Trophoblast cell (in vitro differentiated cells and primary cell): ENCODE results near the gene HRH3.

ENCODE experiments used
- DNase-seq, 2 donors: peaks; one replicate each; pipeline ENCODE4 v3.0.0-alpha.2; 2016
- H2AFZ ChIP-seq: 2 replicates; pipeline ENCODE4 v1.6.1; 2013; ENCODE audit warnings: low read length, moderate library complexity, mild to moderate bottlenecking; ENCODE audit not compliant: insufficient read depth, poor library complexity
- H2AK5ac ChIP-seq: 2 replicates; pipeline ENCODE4 v1.6.1; 2013; ENCODE audit warnings: mild to moderate bottlenecking, low read length
- H2BK120ac ChIP-seq: 2 replicates; pipeline ENCODE4 v1.6.1; 2013; ENCODE audit warnings: low read length, mild to moderate bottlenecking, moderate library complexity; ENCODE audit not compliant: insufficient read depth, poor library complexity
- H2BK12ac ChIP-seq: 2 replicates; pipeline ENCODE4 v1.6.1; 2013; ENCODE audit warnings: mild to moderate bottlenecking, low read length, moderate library complexity
- H2BK5ac ChIP-seq: 2 replicates; pipeline ENCODE4 v1.6.1; 2013; ENCODE audit warnings: low read length, low read depth, moderate library complexity, mild to moderate bottlenecking; ENCODE audit not compliant: poor library complexity
- H3K14ac ChIP-seq: 2 replicates; pipeline ENCODE4 v1.6.1; 2013; ENCODE audit warnings: mild to moderate bottlenecking, low read length
- H3K18ac ChIP-seq: 2 replicates; pipeline ENCODE4 v1.6.1; 2013; ENCODE audit warnings: mild to moderate bottlenecking, low read length
- H3K23ac ChIP-seq: 2 replicates; pipeline ENCODE4 v1.6.1; 2013; ENCODE audit warnings: low read length
- H3K27ac ChIP-seq: 2 replicates; pipeline ENCODE4 v1.5.1; 2013; ENCODE audit warnings: low read depth, mild to moderate bottlenecking, inconsistent platforms, low read length, moderate library complexity
- H3K27me3 ChIP-seq: 2 replicates; pipeline ENCODE4 v1.6.1; 2013; ENCODE audit warnings: inconsistent platforms, mild to moderate bottlenecking, low read length, moderate library complexity; ENCODE audit not compliant: insufficient read depth
- H3K36me3 ChIP-seq, 2 experiments: 1 replicate in 1 of 2; 2 replicates in 1 of 2; pipeline ENCODE4 v1.6.1; 2013; ENCODE audit warnings: low read length in 2 of 2, mild to moderate bottlenecking in 2 of 2, moderate library complexity in 1 of 2; ENCODE audit not compliant: insufficient read depth in 2 of 2, control insufficient read depth in 1 of 2
- H3K4ac ChIP-seq: 2 replicates; pipeline ENCODE4 v1.6.1; 2013; ENCODE audit warnings: low read depth, mild to moderate bottlenecking, low read length, moderate library complexity
- H3K4me1 ChIP-seq, 2 experiments: 1 replicate in 1 of 2; 2 replicates in 1 of 2; pipeline ENCODE4 v1.6.1; 2013; ENCODE audit warnings: low read length in 2 of 2, mild to moderate bottlenecking in 2 of 2, moderate library complexity in 1 of 2; ENCODE audit not compliant: insufficient read depth in 2 of 2, control insufficient read depth in 1 of 2
- H3K4me2 ChIP-seq: 2 replicates; pipeline ENCODE4 v1.6.1; 2013; ENCODE audit warnings: inconsistent platforms, mild to moderate bottlenecking, low read length, moderate library complexity
- H3K4me3 ChIP-seq: 2 replicates; pipeline ENCODE4 v1.5.1; 2013; ENCODE audit warnings: mild to moderate bottlenecking, low read depth, low read length, inconsistent platforms
- H3K79me1 ChIP-seq: one replicate; pipeline ENCODE4 v1.6.1; 2013; ENCODE audit warnings: low read length
- H3K79me2 ChIP-seq: 2 replicates; pipeline ENCODE4 v1.6.1; 2013; ENCODE audit warnings: low read length, mild to moderate bottlenecking; ENCODE audit not compliant: control insufficient read depth, insufficient read depth, poor library complexity
- H3K9ac ChIP-seq: 2 replicates; pipeline ENCODE4 v1.6.1; 2013; ENCODE audit warnings: mild to moderate bottlenecking, low read length
- H3K9me3 ChIP-seq: 2 replicates; pipeline ENCODE4 v1.6.1; 2013; ENCODE audit warnings: low read depth, mild to moderate bottlenecking, control low read depth, inconsistent platforms, low read length; ENCODE audit not compliant: insufficient read depth
- H4K12ac ChIP-seq: 2 replicates; pipeline ENCODE4 v1.6.1; 2013; ENCODE audit warnings: low read depth, mild to moderate bottlenecking, low read length, moderate library complexity
- H4K8ac ChIP-seq: 2 replicates; pipeline ENCODE4 v1.6.1; 2013; ENCODE audit warnings: low read depth, mild to moderate bottlenecking, low read length, moderate library complexity
- H4K91ac ChIP-seq: one replicate; pipeline ENCODE4 v1.6.1; 2013; ENCODE audit warnings: low read depth, mild to moderate bottlenecking, low read length, moderate library complexity
- WGBS: extraction: QIAGEN DNeasy Blood & Tissue Kit; methylation state at CpG from one replicate; pipeline ENCODE4 v1.1.7; 2013; ENCODE audit warnings: missing lambda C conversion rate; ENCODE audit not compliant: insufficient read length, insufficient coverage; ENCODE audit errors: extremely low coverage; 5-methylcytosine and 5-hydroxymethylcytosine counted together

HRH3 gene

DNA sequence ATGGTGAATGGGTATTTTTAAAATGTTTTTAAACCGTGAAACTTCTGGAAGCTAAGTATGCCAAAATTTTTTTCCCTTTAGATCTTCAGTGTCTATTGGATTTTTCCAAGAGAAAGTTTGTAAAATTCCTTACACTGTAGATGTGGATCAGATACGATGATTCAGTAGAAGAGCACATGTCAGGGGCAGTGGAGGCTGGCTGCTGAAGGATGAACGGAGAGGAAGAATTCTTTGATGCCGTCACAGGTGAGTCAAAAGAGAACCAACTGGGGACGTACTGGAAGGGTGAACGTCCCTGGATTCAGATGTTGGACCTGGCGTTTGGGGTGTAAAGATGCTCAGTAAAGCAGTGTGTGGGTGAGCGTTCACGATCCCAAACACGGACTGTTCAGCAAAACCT lies 35.9 kb upstream of the HRH3 start:
- H3K9ac ChIP-seq, result no peak overlapping the region
- H3K4me1 ChIP-seq, result no peaks in the 10 kb centered on the region
- H3K4me3 ChIP-seq, result no peak overlapping the region
- no peak overlapping the region for H2AFZ ChIP-seq
- no peak overlapping the region for H2BK5ac ChIP-seq
- no peaks in the 10 kb centered on the region for H3K27me3 ChIP-seq
- no peak overlapping the region for H4K91ac ChIP-seq
- H2AK5ac ChIP-seq, result no peak overlapping the region
- H3K79me2 ChIP-seq, result no peaks in the 10 kb centered on the region
- H3K23ac ChIP-seq, result no peak overlapping the region
- no peak overlapping the region for H2BK12ac ChIP-seq
- no peak overlapping the region for H3K18ac ChIP-seq
- H3K4ac ChIP-seq, result no peak overlapping the region
- no peak overlapping the region for H4K12ac ChIP-seq
- no peak overlapping the region for H4K8ac ChIP-seq
- H3K9me3 ChIP-seq, result no peaks in the 10 kb centered on the region
- H3K27ac ChIP-seq, result no peak overlapping the region
- H3K14ac ChIP-seq, result no peak overlapping the region
- no peak for DNase-seq
- WGBS, result no CpG with 5 or more reads among the region's 10 CpGs
- no peaks in the 10 kb centered on the region for H3K79me1 ChIP-seq
- H2BK120ac ChIP-seq, result no peak overlapping the region
- no peak overlapping the region for H3K4me2 ChIP-seq
- peaks cover 39 to 41% of the 10 kb centered on the region in 2 experiments for H3K36me3 ChIP-seq

DNA sequence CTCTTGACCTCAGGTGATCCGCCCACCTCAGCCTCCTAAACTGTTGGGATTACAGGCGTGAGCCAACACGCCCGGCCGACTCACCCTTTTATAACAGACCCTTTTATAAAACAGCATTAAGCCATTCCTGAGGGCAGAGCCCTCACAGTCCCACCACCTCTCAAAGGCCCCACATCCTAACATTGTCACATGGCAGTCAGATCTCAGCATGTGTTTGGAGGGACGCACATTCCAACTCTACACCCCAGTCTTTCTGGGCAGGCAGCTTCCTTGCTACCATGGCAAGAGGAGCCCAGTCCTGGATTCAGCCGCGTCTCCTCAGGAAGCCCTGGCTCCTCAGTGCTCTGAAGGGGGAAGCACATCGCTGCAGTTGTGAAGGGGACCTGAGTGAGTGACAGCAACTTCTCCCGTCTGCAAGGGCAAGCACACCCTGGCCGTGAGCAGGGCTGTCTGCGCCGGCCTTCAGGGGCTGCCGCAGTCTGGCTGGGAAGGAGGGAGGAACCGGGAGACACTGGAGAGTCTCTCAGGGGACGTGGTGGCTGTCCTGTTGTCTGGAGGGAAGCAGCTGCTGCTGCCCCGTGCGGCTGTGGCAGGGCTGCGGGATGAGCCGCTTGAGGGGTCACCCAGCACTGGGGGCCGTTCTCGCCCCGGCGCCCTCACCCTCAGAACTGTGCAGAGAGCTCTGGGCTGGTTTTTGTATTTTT lies 34.1 kb upstream of the HRH3 start:
- no peaks in the 10 kb centered on the region for H3K9me3 ChIP-seq
- H3K79me1 ChIP-seq, result no peaks in the 10 kb centered on the region
- H3K9ac ChIP-seq, result no peak overlapping the region
- H2AFZ ChIP-seq, result no peak overlapping the region
- no peak overlapping the region for H3K4ac ChIP-seq
- no peak overlapping the region for H2AK5ac ChIP-seq
- H4K91ac ChIP-seq, result no peak overlapping the region
- H3K4me2 ChIP-seq, result no peak overlapping the region
- H3K4me1 ChIP-seq, result no peaks in the 10 kb centered on the region
- no peak overlapping the region for H4K8ac ChIP-seq
- no peaks in the 10 kb centered on the region for H3K79me2 ChIP-seq
- no CpG with 5 or more reads among the region's 24 CpGs for WGBS
- no peak overlapping the region for H3K27ac ChIP-seq
- no peak overlapping the region for H3K4me3 ChIP-seq
- no peak overlapping the region for H2BK120ac ChIP-seq
- H3K36me3 ChIP-seq, result peaks cover 25 to 26% of the 10 kb centered on the region in 2 experiments
- no peaks in the 10 kb centered on the region for H3K27me3 ChIP-seq
- H3K14ac ChIP-seq, result no peak overlapping the region
- no peak for DNase-seq
- H2BK12ac ChIP-seq, result no peak overlapping the region
- no peak overlapping the region for H3K18ac ChIP-seq
- H2BK5ac ChIP-seq, result no peak overlapping the region
- H4K12ac ChIP-seq, result no peak overlapping the region
- no peak overlapping the region for H3K23ac ChIP-seq

DNA sequence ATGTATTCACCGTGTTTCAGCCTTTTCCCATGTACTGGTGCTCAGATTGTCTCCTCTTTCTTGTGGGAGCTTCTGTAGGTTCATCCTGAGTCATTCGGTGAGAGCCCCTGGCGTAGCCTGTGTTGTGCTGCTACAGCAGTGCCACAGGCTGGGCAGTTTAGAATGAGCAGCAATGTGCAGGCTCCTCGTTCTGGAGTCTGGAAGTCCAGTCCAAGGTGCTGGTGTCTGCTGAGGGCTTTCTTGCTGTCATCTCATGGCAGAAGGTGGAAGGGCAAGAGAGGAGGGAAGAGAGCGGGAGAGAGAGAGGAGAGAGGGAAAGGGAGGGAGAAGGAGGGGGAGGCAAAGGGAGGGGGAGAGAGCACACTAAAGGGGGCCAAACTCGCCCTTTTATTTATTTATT lies 33.3 kb upstream of the HRH3 start:
- no peak overlapping the region for H2BK120ac ChIP-seq
- H3K4me1 ChIP-seq, result no peaks in the 10 kb centered on the region
- H4K91ac ChIP-seq, result no peak overlapping the region
- H3K9ac ChIP-seq, result no peak overlapping the region
- no peaks in the 10 kb centered on the region for H3K79me1 ChIP-seq
- H3K9me3 ChIP-seq, result no peaks in the 10 kb centered on the region
- no peak overlapping the region for H3K4me3 ChIP-seq
- H2BK5ac ChIP-seq, result no peak overlapping the region
- H2AK5ac ChIP-seq, result no peak overlapping the region
- WGBS, result no CpG with 5 or more reads among the region's 6 CpGs
- H4K8ac ChIP-seq, result no peak overlapping the region
- peaks cover 22 to 23% of the 10 kb centered on the region in 2 experiments for H3K36me3 ChIP-seq
- no peaks in the 10 kb centered on the region for H3K79me2 ChIP-seq
- no peak overlapping the region for H4K12ac ChIP-seq
- no peak overlapping the region for H2AFZ ChIP-seq
- no peak overlapping the region for H3K14ac ChIP-seq
- no peak overlapping the region for H3K27ac ChIP-seq
- DNase-seq, result no peak
- H3K18ac ChIP-seq, result no peak overlapping the region
- no peak overlapping the region for H3K4me2 ChIP-seq
- no peak overlapping the region for H2BK12ac ChIP-seq
- H3K23ac ChIP-seq, result peak overlapping the region; percentile 18
- H3K4ac ChIP-seq, result no peak overlapping the region
- H3K27me3 ChIP-seq, result no peaks in the 10 kb centered on the region

DNA sequence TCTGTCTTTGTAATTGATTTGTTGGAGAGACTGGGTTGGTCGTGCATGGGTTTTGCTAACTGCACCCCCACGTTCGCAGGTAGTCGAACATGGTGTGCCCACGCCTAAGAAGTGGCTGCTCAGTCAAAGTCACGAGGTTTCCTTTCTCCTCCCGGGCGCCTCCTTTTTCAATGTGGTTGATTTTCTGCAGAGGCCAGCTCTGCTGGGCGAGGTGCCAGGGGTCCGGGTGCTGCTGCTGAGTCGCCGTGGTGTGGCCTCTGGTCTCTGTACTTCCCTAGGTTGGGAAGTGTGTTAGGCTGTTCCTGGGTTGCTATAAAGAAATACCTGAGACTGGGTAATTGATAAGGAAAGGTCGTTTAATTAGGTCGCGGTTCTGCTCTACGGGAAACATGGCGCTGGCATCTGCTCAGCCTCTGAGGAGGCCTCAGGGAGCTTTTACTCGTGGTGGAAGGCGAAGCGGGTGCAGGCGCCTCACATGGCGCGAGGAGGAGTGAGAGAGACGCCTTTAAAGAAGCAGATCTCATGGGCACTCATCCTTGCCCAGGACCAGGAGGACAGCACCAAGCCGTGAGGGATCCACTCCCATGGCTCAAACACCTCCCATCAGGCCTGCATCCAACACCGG lies 32.4 kb upstream of the HRH3 start:
- Histone ChIP-seq H3K79me2 (no peaks in the 10 kb centered on the region), H2BK120ac (no peak overlapping the region), H2AK5ac (no peak overlapping the region), H3K79me1 (no peaks in the 10 kb centered on the region), H4K91ac (no peak overlapping the region), H4K8ac (no peak overlapping the region), H3K4ac (no peak overlapping the region), H4K12ac (no peak overlapping the region), H3K27ac (no peak overlapping the region), H3K23ac (no peak overlapping the region), H3K14ac (no peak overlapping the region), H3K18ac (no peak overlapping the region), H2BK12ac (no peak overlapping the region), H3K9ac (no peak overlapping the region), H3K4me3 (no peak overlapping the region), H3K4me1 (no peaks in the 10 kb centered on the region), H3K36me3 (peaks cover 19 to 21% of the 10 kb centered on the region in 2 experiments), H2BK5ac (no peak overlapping the region), H3K27me3 (no peaks in the 10 kb centered on the region), H2AFZ (no peak overlapping the region), H3K4me2 (no peak overlapping the region), H3K9me3 (no peaks in the 10 kb centered on the region)
- no CpG with 5 or more reads among the region's 26 CpGs for WGBS
- DNase-seq, result no peak
